SK-N-SH treated with all-trans-retinoic acid at 6 μM for 48 hours (cell line): ENCODE measurements around the gene SLC30A3.

Experiments
- ATAC-seq: fragments of 200-7000 bp; cut with Tn5 transposase; 3 replicates; pipeline ENCODE4 v1.9.1; 2020; ENCODE audit warnings: mild to moderate bottlenecking, moderate library complexity
- ARNTL ChIP-seq: fragments of 450-650 bp; formaldehyde crosslinking; IDR thresholded peaks from 2 replicates; pipeline ENCODE4 v1.5.0; 2020; ENCODE audit warnings: low read depth, mild to moderate bottlenecking, moderate library complexity, borderline replicate concordance
- BACH2 ChIP-seq: fragments of 250-450 bp; sonication (Bioruptor Pico); IDR thresholded peaks from 2 replicates; pipeline ENCODE4 v1.9.0; 2021; ENCODE audit warnings: mild to moderate bottlenecking, borderline replicate concordance
- CREB5 ChIP-seq: fragments of 250-450 bp; sonication (Bioruptor Pico); IDR thresholded peaks from 2 replicates; pipeline ENCODE4 v1.5.1; 2020; ENCODE audit warnings: low read depth, mild to moderate bottlenecking, moderate library complexity
- CSDC2 ChIP-seq: fragments of 250-450 bp; sonication (Bioruptor Pico); IDR thresholded peaks from 2 replicates; pipeline ENCODE4 v1.5.0; 2020; ENCODE audit warnings: mild to moderate bottlenecking, moderate library complexity
- CSRNP3 ChIP-seq: fragments of 250-450 bp; sonication (Bioruptor Pico); IDR thresholded peaks from 2 replicates; pipeline ENCODE4 v1.5.1; 2021; ENCODE audit warnings: mild to moderate bottlenecking, moderate library complexity
- ESRRG ChIP-seq: fragments of 250-450 bp; sonication (Bioruptor Pico); IDR thresholded peaks from 2 replicates; pipeline ENCODE4 v1.6.1; 2021; ENCODE audit warnings: mild to moderate bottlenecking
- GLIS3 ChIP-seq: fragments of 250-450 bp; sonication (Bioruptor Pico); IDR thresholded peaks from 2 replicates; pipeline ENCODE4 v1.5.0; 2020; ENCODE audit warnings: mild to moderate bottlenecking, moderate library complexity
- ISL1 ChIP-seq: fragments of 250-450 bp; sonication (Bioruptor Pico); IDR thresholded peaks from 2 replicates; pipeline ENCODE4 v2.1.2; 2022; ENCODE audit warnings: mild to moderate bottlenecking, moderate library complexity
- OSR1 ChIP-seq: fragments of 250-450 bp; sonication (Bioruptor Pico); IDR thresholded peaks from 2 replicates; pipeline ENCODE4 v1.8.0; 2022; ENCODE audit warnings: moderate library complexity, mild to moderate bottlenecking, inconsistent platforms
- PATZ1 ChIP-seq: fragments of 250-450 bp; sonication (Bioruptor Pico); IDR thresholded peaks from 2 replicates; pipeline ENCODE4 v1.8.0; 2020; ENCODE audit warnings: mild to moderate bottlenecking, moderate library complexity, borderline replicate concordance
- PPARA ChIP-seq: fragments of 250-450 bp; sonication (Bioruptor Pico); IDR thresholded peaks from 2 replicates; pipeline ENCODE4 v1.5.0; 2020; ENCODE audit warnings: mild to moderate bottlenecking, borderline replicate concordance
- SNAI2 ChIP-seq: fragments of 250-450 bp; sonication (Bioruptor Pico); IDR thresholded peaks from 2 replicates; pipeline ENCODE4 v1.5.0; 2020; ENCODE audit warnings: mild to moderate bottlenecking, moderate library complexity
- TCF4 ChIP-seq: fragments of 250-450 bp; sonication (Bioruptor Pico); IDR thresholded peaks from 2 replicates; pipeline ENCODE4 v1.8.0; 2021; ENCODE audit warnings: mild to moderate bottlenecking, moderate library complexity, borderline replicate concordance
- TOX ChIP-seq: fragments of 250-450 bp; sonication (Bioruptor Pico); IDR thresholded peaks from 2 replicates; pipeline ENCODE4 v1.8.0; 2021; ENCODE audit warnings: mild to moderate bottlenecking, moderate library complexity, borderline replicate concordance
- TSHZ2 ChIP-seq: fragments of 250-450 bp; sonication (Bioruptor Pico); IDR thresholded peaks from 2 replicates; pipeline ENCODE4 v1.5.0; 2020; ENCODE audit warnings: mild to moderate bottlenecking, moderate library complexity
- ZC3H10 ChIP-seq: fragments of 250-450 bp; sonication (Bioruptor Pico); IDR thresholded peaks from 2 replicates; pipeline ENCODE4 v1.5.1; 2021; ENCODE audit warnings: mild to moderate bottlenecking, moderate library complexity
- ZFP3 ChIP-seq: fragments of 250-450 bp; sonication (Bioruptor Pico); IDR thresholded peaks from 2 replicates; pipeline ENCODE4 v1.5.0; 2020; ENCODE audit warnings: mild to moderate bottlenecking, moderate library complexity
- ZFP30 ChIP-seq: fragments of 450-650 bp; formaldehyde crosslinking; IDR thresholded peaks from 2 replicates; pipeline ENCODE4 v1.5.0; 2022; ENCODE audit warnings: mild to moderate bottlenecking, moderate library complexity
- ZNF565 ChIP-seq: fragments of 450-650 bp; formaldehyde crosslinking; conservative IDR thresholded peaks from 2 replicates; pipeline ENCODE4 v1.5.0; 2020; ENCODE audit warnings: low read depth, mild to moderate bottlenecking, moderate library complexity
- ZNF70 ChIP-seq: fragments of 450-650 bp; formaldehyde crosslinking; IDR thresholded peaks from 2 replicates; pipeline ENCODE4 v1.5.0; 2020; ENCODE audit warnings: mild to moderate bottlenecking, moderate library complexity
- ZNF8 ChIP-seq: fragments of 450-650 bp; formaldehyde crosslinking; IDR thresholded peaks from 2 replicates; pipeline ENCODE4 v1.5.0; 2020; ENCODE audit warnings: mild to moderate bottlenecking, moderate library complexity
- TF ChIP-seq, protein P1 (sequence below): fragments of 250-450 bp; sonication (Bioruptor Pico); IDR thresholded peaks from 2 replicates; pipeline ENCODE4 v1.8.0; 2021; ENCODE audit warnings: low read depth, mild to moderate bottlenecking, moderate library complexity, borderline replicate concordance

The SLC30A3 gene

GRCh38 chr2:27280826-27281225, 18.0 kb upstream of the SLC30A3 start:
- TF ChIP-seq CSDC2 (no peak), BACH2 (CRISPR knock-in tag) (no peak), ARNTL (CRISPR knock-in tag) (no peak), PPARA (CRISPR knock-in tag) (no peak), CSRNP3 (no peak), TSHZ2 (CRISPR knock-in tag) (no peak), ZNF70 (no peak), ZFP30 (CRISPR knock-in tag) (no peak), ESRRG (CRISPR knock-in tag) (no peak), SNAI2 (CRISPR knock-in tag) (no peak), TCF4 (CRISPR knock-in tag) (no peak), PATZ1 (CRISPR knock-in tag) (no peak), CREB5 (no peak), ZFP3 (CRISPR knock-in tag) (no peak), ZC3H10 (CRISPR knock-in tag) (no peak), ZNF565 (no peak), ZNF8 (CRISPR knock-in tag) (no peak), GLIS3 (no peak), ISL1 (CRISPR knock-in tag) (no peak)
- TF ChIP-seq, protein P1, sequence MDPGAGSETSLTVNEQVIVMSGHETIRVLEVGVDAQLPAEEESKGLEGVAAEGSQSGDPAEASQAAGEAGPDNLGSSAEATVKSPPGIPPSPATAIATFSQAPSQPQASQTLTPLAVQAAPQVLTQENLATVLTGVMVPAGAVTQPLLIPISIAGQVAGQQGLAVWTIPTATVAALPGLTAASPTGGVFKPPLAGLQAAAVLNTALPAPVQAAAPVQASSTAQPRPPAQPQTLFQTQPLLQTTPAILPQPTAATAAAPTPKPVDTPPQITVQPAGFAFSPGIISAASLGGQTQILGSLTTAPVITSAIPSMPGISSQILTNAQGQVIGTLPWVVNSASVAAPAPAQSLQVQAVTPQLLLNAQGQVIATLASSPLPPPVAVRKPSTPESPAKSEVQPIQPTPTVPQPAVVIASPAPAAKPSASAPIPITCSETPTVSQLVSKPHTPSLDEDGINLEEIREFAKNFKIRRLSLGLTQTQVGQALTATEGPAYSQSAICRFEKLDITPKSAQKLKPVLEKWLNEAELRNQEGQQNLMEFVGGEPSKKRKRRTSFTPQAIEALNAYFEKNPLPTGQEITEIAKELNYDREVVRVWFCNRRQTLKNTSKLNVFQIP (CRISPR knock-in tag): no peak
- TF ChIP-seq, all 23 proteins: peak for 0
- no peak; the same call in 2 of the 3 replicates for ATAC-seq

DNA sequence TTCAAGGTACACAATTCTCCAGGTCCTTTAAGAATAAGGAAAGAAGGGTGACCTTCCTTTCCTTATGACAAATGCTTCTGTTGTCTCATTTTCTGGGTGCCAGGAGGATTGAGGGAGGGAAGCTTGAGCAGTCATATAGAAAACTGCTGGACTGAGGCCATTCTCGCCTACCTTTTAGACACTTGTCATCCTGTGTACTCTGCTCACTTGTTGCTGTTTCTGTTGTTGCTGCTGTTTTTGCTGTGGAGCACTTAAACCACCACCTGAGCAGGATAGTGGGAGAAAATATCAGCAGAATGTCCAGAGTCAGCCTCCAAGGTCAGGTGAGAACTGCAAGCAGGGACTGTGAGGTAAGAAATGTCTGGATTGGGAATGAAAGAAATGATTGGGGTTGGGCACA, 15.2 kb upstream of the SLC30A3 start:
- ATAC-seq: no peak
- TF ChIP-seq ZNF8 (CRISPR knock-in tag): no peak

GRCh38 chr2:27275211-27276150, 12.6 kb upstream of the SLC30A3 start, which contains the start of gene DNAJC5G:
DNAJC5G (plus strand) TSS chr2:27275433; CDS start chr2:27276729, 1,296 bp downstream.
- ATAC-seq: no peak
- TF ChIP-seq OSR1 (CRISPR knock-in tag) (no peak), TCF4 (CRISPR knock-in tag) (no peak), TOX (no peak), ZNF70 (no peak), SNAI2 (CRISPR knock-in tag) (no peak), CSRNP3 (no peak), ZFP30 (CRISPR knock-in tag) (no peak), ARNTL (CRISPR knock-in tag) (no peak), ZNF8 (CRISPR knock-in tag) (no peak), PATZ1 (CRISPR knock-in tag) (no peak)
- TF ChIP-seq, protein P1 (CRISPR knock-in tag): no peak
